Tibial nerve (tissue), 4 donors: ENCODE data around the gene CCDC107.

Experiments used
- EP300 ChIP-seq, 2 donors: sonication (generic); formaldehyde crosslinking; IDR thresholded peaks; one replicate each; pipeline ENCODE4 v1.6.1; 2017; ENCODE audit warnings: antibody characterized with exemption in 2 of 2, mild to moderate bottlenecking in 1 of 2
- POLR2A ChIP-seq, 2 donors: fragments of 450-650 bp; IDR thresholded peaks; one replicate each; pipeline ENCODE4 v1.6.1; 2017; ENCODE audit warnings: antibody characterized with exemption in 2 of 2, mild to moderate bottlenecking in 2 of 2, moderate library complexity in 2 of 2
- TF ChIP-seq, protein P1 (sequence below), 5 experiments: fragments of 200-600 bp in 3 of 5; fragments of 450-650 bp in 2 of 5; sonication (generic) in 3 of 5; IDR thresholded peaks; one replicate each; pipeline ENCODE4 v1.5.1; 2016 to 2019; ENCODE audit warnings: antibody characterized with exemption in 5 of 5, mild to moderate bottlenecking in 3 of 5, moderate library complexity in 2 of 5

DNA sequence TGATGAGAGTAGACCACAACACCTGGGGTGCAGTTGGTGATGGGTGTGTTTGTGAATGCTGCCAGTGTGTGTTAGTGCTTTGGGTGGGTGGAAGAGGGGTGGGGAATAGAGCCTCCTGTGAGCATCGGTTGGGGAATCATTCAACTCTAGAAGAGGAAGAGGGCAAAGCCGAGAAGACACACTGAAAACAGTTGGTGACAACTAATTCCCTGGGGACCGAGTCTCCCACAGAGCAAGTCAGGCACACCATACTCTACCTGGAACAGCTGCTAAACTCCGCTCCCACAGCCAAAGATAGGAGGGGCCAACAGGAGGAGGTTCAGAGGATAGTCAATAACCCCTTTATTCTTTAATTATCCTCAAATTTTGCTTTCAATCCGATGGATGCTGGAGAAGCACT lies 8.5 kb downstream of the CCDC107 start:
- no peak for TF ChIP-seq EP300 (IDR thresholded peaks at IDR 0.05)
- TF ChIP-seq, protein P1, sequence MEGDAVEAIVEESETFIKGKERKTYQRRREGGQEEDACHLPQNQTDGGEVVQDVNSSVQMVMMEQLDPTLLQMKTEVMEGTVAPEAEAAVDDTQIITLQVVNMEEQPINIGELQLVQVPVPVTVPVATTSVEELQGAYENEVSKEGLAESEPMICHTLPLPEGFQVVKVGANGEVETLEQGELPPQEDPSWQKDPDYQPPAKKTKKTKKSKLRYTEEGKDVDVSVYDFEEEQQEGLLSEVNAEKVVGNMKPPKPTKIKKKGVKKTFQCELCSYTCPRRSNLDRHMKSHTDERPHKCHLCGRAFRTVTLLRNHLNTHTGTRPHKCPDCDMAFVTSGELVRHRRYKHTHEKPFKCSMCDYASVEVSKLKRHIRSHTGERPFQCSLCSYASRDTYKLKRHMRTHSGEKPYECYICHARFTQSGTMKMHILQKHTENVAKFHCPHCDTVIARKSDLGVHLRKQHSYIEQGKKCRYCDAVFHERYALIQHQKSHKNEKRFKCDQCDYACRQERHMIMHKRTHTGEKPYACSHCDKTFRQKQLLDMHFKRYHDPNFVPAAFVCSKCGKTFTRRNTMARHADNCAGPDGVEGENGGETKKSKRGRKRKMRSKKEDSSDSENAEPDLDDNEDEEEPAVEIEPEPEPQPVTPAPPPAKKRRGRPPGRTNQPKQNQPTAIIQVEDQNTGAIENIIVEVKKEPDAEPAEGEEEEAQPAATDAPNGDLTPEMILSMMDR (IDR thresholded peaks at IDR 0.05): no peak
- TF ChIP-seq POLR2A (IDR thresholded peaks at IDR 0.05): no peak
